Keratinocyte (primary cell): ENCODE data around the gene ZNF681. TPM values are rescaled to one million over a fixed set of nuclear protein-coding genes. Genes with fewer than 3 reads are reported as not detected.
"Not testable (repeated sequence)": the region's sequence is repeated elsewhere in the genome, so short reads cannot be mapped to it uniquely, and the experiment has no call there.

Source experiments
- DNase-seq: peaks from one replicate; pipeline ENCODE4 v3.0.0-alpha.2; 2011; ENCODE audit warnings: low read depth, missing footprints, low spot score
- FAIRE-seq: peaks from 2 replicates; lab custom pipeline; 2011; peaks lifted over from hg19 to GRCh38; lab: Jason Lieb, UNC
- H2AFZ ChIP-seq: 2 replicates; pipeline ENCODE4 v1.6.0; 2012; ENCODE audit warnings: low read length, control low read depth, inconsistent platforms; ENCODE audit not compliant: control insufficient read depth
- H3K27ac ChIP-seq: 2 replicates; pipeline ENCODE4 v1.5.1; 2011; ENCODE audit warnings: low read length; ENCODE audit not compliant: control insufficient read depth, insufficient read depth
- H3K27me3 ChIP-seq: 3 replicates; pipeline ENCODE4 v1.6.0; 2011; ENCODE audit warnings: low read length; ENCODE audit not compliant: control insufficient read depth, insufficient read depth; ENCODE audit errors: extremely low read depth
- H3K36me3 ChIP-seq, 2 experiments: 2 replicates in 1 of 2; 3 replicates in 1 of 2; pipeline ENCODE4 v1.5.1; 2011; ENCODE audit warnings: low read length in 2 of 2, mild to moderate bottlenecking in 1 of 2; ENCODE audit not compliant: control insufficient read depth in 2 of 2, insufficient read depth in 2 of 2; ENCODE audit errors: extremely low read depth in 1 of 2
- H3K4me1 ChIP-seq: 3 replicates; pipeline ENCODE4 v1.5.1; 2011; ENCODE audit warnings: low read length; ENCODE audit not compliant: control insufficient read depth, insufficient read depth; ENCODE audit errors: extremely low read depth
- H3K4me2 ChIP-seq: 3 replicates; pipeline ENCODE4 v1.6.0; 2011; ENCODE audit warnings: low read depth, low read length; ENCODE audit not compliant: control insufficient read depth, insufficient read depth; ENCODE audit errors: extremely low read depth
- H3K4me3 ChIP-seq, 3 experiments: fragments of 200-600 bp in 1 of 3; sonication (generic) in 1 of 3; 2 replicates in 2 of 3; 3 replicates in 1 of 3; pipeline ENCODE4 v1.5.1; 2011 to 2016; ENCODE audit warnings: low read length in 3 of 3, mild to moderate bottlenecking in 3 of 3, control low read depth in 2 of 3, inconsistent platforms in 1 of 3, low read depth in 1 of 3, mixed read lengths in 1 of 3, mixed run types in 1 of 3, moderate library complexity in 1 of 3; ENCODE audit not compliant: control insufficient read depth in 2 of 3, insufficient read depth in 2 of 3; ENCODE audit errors: extremely low read depth in 1 of 3
- H3K79me2 ChIP-seq: 2 replicates; pipeline ENCODE4 v1.6.0; 2012; ENCODE audit warnings: low read length; ENCODE audit not compliant: control insufficient read depth, insufficient read depth
- H3K9ac ChIP-seq: 3 replicates; pipeline ENCODE4 v1.6.0; 2011; ENCODE audit warnings: low read length; ENCODE audit not compliant: control insufficient read depth, insufficient read depth; ENCODE audit errors: extremely low read depth
- H3K9me1 ChIP-seq: 3 replicates; pipeline ENCODE4 v1.6.0; 2011; ENCODE audit warnings: low read length; ENCODE audit not compliant: control insufficient read depth, insufficient read depth; ENCODE audit errors: extremely low read depth
- H3K9me3 ChIP-seq: 2 replicates; pipeline ENCODE4 v1.5.1; 2012; ENCODE audit warnings: low read depth, low read length; ENCODE audit not compliant: control insufficient read depth
- H4K20me1 ChIP-seq: 3 replicates; pipeline ENCODE4 v1.6.0; 2011; ENCODE audit warnings: low read length; ENCODE audit not compliant: control insufficient read depth, insufficient read depth; ENCODE audit errors: extremely low read depth
- EZH2 ChIP-seq: IDR thresholded peaks from one replicate; pipeline ENCODE4 v1.6.1; 2012; ENCODE audit warnings: inconsistent platforms, mild to moderate bottlenecking, low read length, moderate library complexity
- dilution Hi-C: fragments of 300-500 bp; cut with MboI; formaldehyde crosslinking; loops from one replicate; pipeline ENCODE4 v1.7.0; 2020; ENCODE audit warnings: low sequenced_read_pairs; ENCODE audit not compliant: extremely low pct_ligation_motif_present
- polyA plus RNA-seq, 5 experiments: library from polyadenylated mRNA; depleted of rRNA in 3 of 5; stranded (reverse) in 3 of 5; stranded (forward) in 1 of 5; unstranded in 1 of 5; fragments of >200 nt; gene quantifications; 1 replicate in 1 of 5; 2 replicates in 3 of 5; 3 replicates in 1 of 5; pipeline versions ENCODE4 v1.2.1 to v1.2.3, GENCODE V29; 2011 to 2012; ENCODE audit warnings: missing spikeins in 2 of 5, low read depth in 1 of 5, low replicate concordance in 1 of 5
- TF ChIP-seq, protein P1 (sequence below), 3 experiments: IDR thresholded peaks in 1 of 3; conservative IDR thresholded peaks in 1 of 3; optimal IDR thresholded peaks in 1 of 3; 2 replicates in 2 of 3; 3 replicates in 1 of 3; pipeline versions ENCODE3 to v1.5.1; 2011; ENCODE audit warnings: low read length in 3 of 3, mild to moderate bottlenecking in 3 of 3, moderate library complexity in 2 of 3, control low read depth in 1 of 3, inconsistent platforms in 1 of 3; ENCODE audit not compliant: insufficient read depth in 2 of 3; ENCODE audit errors: extremely low read depth in 1 of 3

ZNF681 gene
- polyA plus RNA-seq, 1 donor (not counting 4 experiments of a cell fraction or from before 2014, with no cell fraction given) = 1.4 TPM

- DNase-seq, FAIRE-seq, H3K9me3 ChIP-seq, dilution Hi-C loops, H3K4me1 ChIP-seq, H4K20me1 ChIP-seq, H3K9me1 ChIP-seq, H3K4me3 ChIP-seq, H3K27ac ChIP-seq, H3K36me3 ChIP-seq, H3K9ac ChIP-seq, H3K79me2 ChIP-seq, H3K27me3 ChIP-seq: not testable (repeated sequence)
- Histone ChIP-seq H3K4me2 (peak overlapping the region; percentile 16), H2AFZ (peak overlapping the region; percentile 63)
These were observed 34.5 kb downstream of the ZNF681 start for GRCh38 chr19:23724161-23724560.

GRCh38 chr19:23718802-23719201 lies 39.9 kb downstream of the ZNF681 start:
- TF ChIP-seq, protein P1, sequence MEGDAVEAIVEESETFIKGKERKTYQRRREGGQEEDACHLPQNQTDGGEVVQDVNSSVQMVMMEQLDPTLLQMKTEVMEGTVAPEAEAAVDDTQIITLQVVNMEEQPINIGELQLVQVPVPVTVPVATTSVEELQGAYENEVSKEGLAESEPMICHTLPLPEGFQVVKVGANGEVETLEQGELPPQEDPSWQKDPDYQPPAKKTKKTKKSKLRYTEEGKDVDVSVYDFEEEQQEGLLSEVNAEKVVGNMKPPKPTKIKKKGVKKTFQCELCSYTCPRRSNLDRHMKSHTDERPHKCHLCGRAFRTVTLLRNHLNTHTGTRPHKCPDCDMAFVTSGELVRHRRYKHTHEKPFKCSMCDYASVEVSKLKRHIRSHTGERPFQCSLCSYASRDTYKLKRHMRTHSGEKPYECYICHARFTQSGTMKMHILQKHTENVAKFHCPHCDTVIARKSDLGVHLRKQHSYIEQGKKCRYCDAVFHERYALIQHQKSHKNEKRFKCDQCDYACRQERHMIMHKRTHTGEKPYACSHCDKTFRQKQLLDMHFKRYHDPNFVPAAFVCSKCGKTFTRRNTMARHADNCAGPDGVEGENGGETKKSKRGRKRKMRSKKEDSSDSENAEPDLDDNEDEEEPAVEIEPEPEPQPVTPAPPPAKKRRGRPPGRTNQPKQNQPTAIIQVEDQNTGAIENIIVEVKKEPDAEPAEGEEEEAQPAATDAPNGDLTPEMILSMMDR (optimal IDR thresholded peaks at IDR 0.05 in 1 of 3, IDR thresholded peaks at IDR 0.05 in 1 of 3, conservative IDR thresholded peaks at IDR 0.05 in 1 of 3; ENCODE audit: extremely low read depth in 1 of 3, insufficient read depth in 2 of 3, low read length in 3 of 3) = no peak
- TF ChIP-seq EZH2 = no peak
- no peaks in the 10 kb centered on the region for H3K79me2 ChIP-seq
- FAIRE-seq (no peak), DNase-seq (no peak)
- H3K4me1 ChIP-seq = no peaks in the 10 kb centered on the region
- no peaks in the 10 kb centered on the region for H3K27me3 ChIP-seq
- no peaks in the 10 kb centered on the region for H3K9me1 ChIP-seq
- H4K20me1 ChIP-seq = no peaks in the 10 kb centered on the region
- dilution Hi-C loops = no loop called here
- H3K4me2 ChIP-seq = no peak overlapping the region
- H3K27ac ChIP-seq = no peak overlapping the region
- H3K9me3 ChIP-seq = no peaks in the 10 kb centered on the region
- no peaks in the 10 kb centered on the region for H3K36me3 ChIP-seq
- no peak overlapping the region for H3K9ac ChIP-seq
- H3K4me3 ChIP-seq = no peak overlapping the region
- no peak overlapping the region for H2AFZ ChIP-seq

- TF ChIP-seq, protein P1 (optimal IDR thresholded peaks at IDR 0.05 in 1 of 3, IDR thresholded peaks at IDR 0.05 in 1 of 3, conservative IDR thresholded peaks at IDR 0.05 in 1 of 3; ENCODE audit: extremely low read depth in 1 of 3, insufficient read depth in 2 of 3, low read length in 3 of 3) = no peak
- no peak for TF ChIP-seq EZH2
- H3K36me3 ChIP-seq = no peaks in the 10 kb centered on the region
- H3K4me1 ChIP-seq = no peaks in the 10 kb centered on the region
- H2AFZ ChIP-seq = no peak overlapping the region
- H3K27ac ChIP-seq = no peak overlapping the region
- no peak overlapping the region for H3K4me3 ChIP-seq
- dilution Hi-C loops = no loop called here
- H3K27me3 ChIP-seq = no peaks in the 10 kb centered on the region
- no peaks in the 10 kb centered on the region for H3K9me1 ChIP-seq
- no peak overlapping the region for H3K4me2 ChIP-seq
- no peaks in the 10 kb centered on the region for H3K9me3 ChIP-seq
- H4K20me1 ChIP-seq = no peaks in the 10 kb centered on the region
- H3K9ac ChIP-seq = no peak overlapping the region
- FAIRE-seq (no peak), DNase-seq (no peak)
- no peaks in the 10 kb centered on the region for H3K79me2 ChIP-seq
These were observed 41.9 kb downstream of the ZNF681 start for GRCh38 chr19:23716792-23717191.
